Glutamatergic neuron (in vitro differentiated cells): Measurements from ENCODE around the gene CLDN10. TPM values are rescaled to one million over a fixed set of nuclear protein-coding genes. Genes with fewer than 3 reads are reported as not detected.
A peak's percentile ranks its signal among the peaks of the same experiment; 100 is the strongest.

Source experiments
- DNase-seq: peaks from one replicate; pipeline ENCODE4 v3.0.0; 2022
- H3K27ac Mint-ChIP-seq: one replicate; pipeline ENCODE4 v1.8.0; 2020; ENCODE audit warnings: mild to moderate bottlenecking, mixed read lengths, inconsistent platforms; ENCODE audit not compliant: unreplicated experiment
- H3K27me3 Mint-ChIP-seq: one replicate; pipeline ENCODE4 v1.8.0; 2020; ENCODE audit warnings: mild to moderate bottlenecking, moderate library complexity, mixed read lengths, inconsistent platforms; ENCODE audit not compliant: unreplicated experiment
- H3K36me3 Mint-ChIP-seq: one replicate; pipeline ENCODE4 v1.8.0; 2020; ENCODE audit warnings: mild to moderate bottlenecking, mixed read lengths, inconsistent platforms; ENCODE audit not compliant: unreplicated experiment
- H3K4me1 Mint-ChIP-seq: one replicate; pipeline ENCODE4 v1.8.0; 2020; ENCODE audit warnings: mild to moderate bottlenecking, low read depth, mixed read lengths, inconsistent platforms; ENCODE audit not compliant: unreplicated experiment
- H3K4me3 Mint-ChIP-seq: one replicate; pipeline ENCODE4 v1.8.0; 2020; ENCODE audit warnings: mild to moderate bottlenecking, mixed read lengths, inconsistent platforms; ENCODE audit not compliant: unreplicated experiment
- H3K9me3 Mint-ChIP-seq: one replicate; pipeline ENCODE4 v1.8.0; 2020; ENCODE audit warnings: mild to moderate bottlenecking, moderate library complexity, mixed read lengths, inconsistent platforms; ENCODE audit not compliant: unreplicated experiment
- CTCF ChIP-seq: fragments of 200-600 bp; sonication (generic); IDR thresholded peaks from one replicate; pipeline ENCODE4 v1.5.0; 2021; ENCODE audit not compliant: partially characterized antibody, unreplicated experiment
- total RNA-seq: library from RNA; stranded (reverse); fragmentation: NEBNext Ultra II Directional; extraction: Animal tissue kit (Norgen Biotek cat#: 25700); gene quantifications from one replicate; pipeline ENCODE4 v1.2.1, GENCODE V29; 2021; ENCODE audit not compliant: unreplicated experiment

Gene CLDN10
- total RNA-seq, 1 donor from 2014 or later, result 8.3 TPM

GRCh38 chr13:95530178-95530577 is 22.3 kb upstream of the CLDN10 start:
- TF ChIP-seq CTCF, result no peak
- H3K4me3 Mint-ChIP-seq, result no peak overlapping the region
- H3K27ac Mint-ChIP-seq, result no peak overlapping the region
- peaks cover 6% of the 10 kb centered on the region for H3K4me1 Mint-ChIP-seq
- H3K9me3 Mint-ChIP-seq, result no peaks in the 10 kb centered on the region
- DNase-seq, result no peak
- H3K36me3 Mint-ChIP-seq, result no peaks in the 10 kb centered on the region
- no peaks in the 10 kb centered on the region for H3K27me3 Mint-ChIP-seq

GRCh38 chr13:95533545-95534160 is 18.9 kb upstream of the CLDN10 start:
- no peaks in the 10 kb centered on the region for H3K9me3 Mint-ChIP-seq
- peak; percentile 80 for DNase-seq
- H3K27me3 Mint-ChIP-seq, result no peaks in the 10 kb centered on the region
- peaks cover 6% of the 10 kb centered on the region for H3K4me1 Mint-ChIP-seq
- no peak for TF ChIP-seq CTCF
- peak overlapping the region; percentile 6 for H3K27ac Mint-ChIP-seq
- H3K36me3 Mint-ChIP-seq, result no peaks in the 10 kb centered on the region
- no peak overlapping the region for H3K4me3 Mint-ChIP-seq

GRCh38 chr13:95535243-95535642 is 17.3 kb upstream of the CLDN10 start:
- TF ChIP-seq CTCF, result no peak
- no peak for DNase-seq
- Mint-ChIP-seq H3K27ac (no peak overlapping the region), H3K27me3 (no peaks in the 10 kb centered on the region), H3K9me3 (no peaks in the 10 kb centered on the region), H3K4me3 (no peak overlapping the region), H3K4me1 (peaks cover 6% of the 10 kb centered on the region), H3K36me3 (no peaks in the 10 kb centered on the region)

GRCh38 chr13:95536632-95537241 is 15.8 kb upstream of the CLDN10 start:
- TF ChIP-seq CTCF, result peak; percentile 57
- Mint-ChIP-seq H3K27ac (no peak overlapping the region), H3K4me3 (no peak overlapping the region), H3K27me3 (no peaks in the 10 kb centered on the region), H3K36me3 (no peaks in the 10 kb centered on the region), H3K9me3 (no peaks in the 10 kb centered on the region), H3K4me1 (peaks cover 6% of the 10 kb centered on the region)
- DNase-seq, result no peak

GRCh38 chr13:95540888-95541287 is 11.6 kb upstream of the CLDN10 start:
- H3K27me3 Mint-ChIP-seq, result no peaks in the 10 kb centered on the region
- no peak overlapping the region for H3K27ac Mint-ChIP-seq
- no peak for TF ChIP-seq CTCF
- H3K4me3 Mint-ChIP-seq, result no peak overlapping the region
- no peaks in the 10 kb centered on the region for H3K9me3 Mint-ChIP-seq
- no peak for DNase-seq
- H3K36me3 Mint-ChIP-seq, result no peaks in the 10 kb centered on the region
- no peaks in the 10 kb centered on the region for H3K4me1 Mint-ChIP-seq
